HG03196 (cell line): ENCODE measurements around the gene PGM1.
"Not testable (repeated sequence)": the region's sequence is repeated elsewhere in the genome, so short reads cannot be mapped to it uniquely, and the experiment has no call there.

Experiments
- ATAC-seq: cut with Tn5 transposase; IDR thresholded peaks from one replicate; pipeline ENCODE4 v1.9.1; 2021; ENCODE audit not compliant: unreplicated experiment

Gene PGM1

DNA sequence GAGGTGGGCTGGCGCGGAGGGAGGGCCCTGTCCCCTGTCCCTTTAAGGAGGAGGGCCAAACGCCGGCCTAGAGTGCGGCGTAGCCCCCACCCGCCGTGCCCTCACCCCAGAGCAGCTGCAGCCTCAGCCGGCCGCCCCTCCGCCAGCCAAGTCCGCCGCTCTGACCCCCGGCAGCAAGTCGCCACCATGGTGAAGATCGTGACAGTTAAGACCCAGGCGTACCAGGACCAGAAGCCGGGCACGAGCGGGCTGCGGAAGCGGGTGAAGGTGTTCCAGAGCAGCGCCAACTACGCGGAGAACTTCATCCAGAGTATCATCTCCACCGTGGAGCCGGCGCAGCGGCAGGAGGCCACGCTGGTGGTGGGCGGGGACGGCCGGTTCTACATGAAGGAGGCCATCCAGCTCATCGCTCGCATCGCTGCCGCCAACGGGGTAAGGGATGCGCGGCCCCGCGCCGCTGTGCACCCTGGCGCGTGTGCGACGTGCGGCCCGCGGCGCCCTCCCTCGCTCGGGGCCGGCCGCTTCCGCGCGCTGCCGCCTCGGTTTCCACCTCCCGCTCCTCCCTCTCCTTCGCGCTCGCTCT, at the start of gene PGM1:
PGM1 (plus strand) TSS at position 109 of the 583 bp plus-strand sequence; CDS start at position 187, 78 bp downstream.
- peak; percentile 79 for ATAC-seq

DNA sequence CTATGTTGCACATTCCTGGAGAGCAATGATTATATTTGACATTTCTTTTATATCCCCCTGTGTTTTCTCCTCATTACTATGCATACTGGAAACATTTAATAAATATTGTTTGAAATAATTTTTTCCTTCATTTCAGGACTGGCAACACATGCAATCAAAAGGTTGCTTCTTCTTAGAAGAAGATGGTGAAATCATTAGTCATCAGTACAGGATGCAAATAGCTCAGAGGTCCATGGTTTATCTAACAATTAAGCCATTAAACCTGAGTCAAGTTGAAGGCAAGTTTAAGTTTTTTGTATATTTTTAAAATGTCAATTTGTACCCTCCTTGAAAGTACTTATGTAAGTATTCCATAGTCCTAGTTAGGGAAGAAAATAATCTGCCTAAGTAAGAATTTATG, 47.4 kb upstream of the PGM1 start:
- no peak for ATAC-seq

DNA sequence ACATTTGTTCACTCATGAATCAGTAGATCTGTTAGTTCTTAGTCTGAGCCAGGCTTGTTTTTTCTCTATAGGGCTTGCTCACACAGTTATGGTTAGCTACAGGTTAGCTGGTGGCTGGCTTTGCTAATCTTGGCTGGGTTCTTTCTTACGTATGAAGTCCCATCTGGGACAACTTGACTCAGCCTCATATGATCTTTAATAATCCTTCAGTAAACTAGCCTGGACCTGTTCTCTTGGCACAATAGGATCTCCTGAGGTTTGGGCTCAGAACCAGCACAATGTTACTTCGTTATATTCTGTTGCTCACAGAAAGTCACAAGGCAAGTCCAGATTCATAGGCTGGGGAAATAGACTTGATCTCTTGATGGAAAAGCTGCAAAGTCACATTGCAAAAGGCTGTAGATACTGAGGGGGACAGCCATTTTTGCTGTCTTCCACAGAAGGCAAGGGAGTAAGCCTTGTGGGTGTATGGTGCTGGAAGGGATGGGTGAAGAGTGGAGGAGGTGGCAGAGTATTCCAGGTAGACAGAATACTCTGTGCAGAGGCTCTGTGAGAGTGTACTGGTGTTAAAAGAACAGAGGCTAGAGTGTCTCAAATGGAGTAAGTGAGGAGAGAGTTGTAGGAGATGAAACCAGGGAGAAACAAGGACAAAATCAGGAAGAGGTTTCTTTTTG, 45.5 kb upstream of the PGM1 start:
- ATAC-seq = no peak

DNA sequence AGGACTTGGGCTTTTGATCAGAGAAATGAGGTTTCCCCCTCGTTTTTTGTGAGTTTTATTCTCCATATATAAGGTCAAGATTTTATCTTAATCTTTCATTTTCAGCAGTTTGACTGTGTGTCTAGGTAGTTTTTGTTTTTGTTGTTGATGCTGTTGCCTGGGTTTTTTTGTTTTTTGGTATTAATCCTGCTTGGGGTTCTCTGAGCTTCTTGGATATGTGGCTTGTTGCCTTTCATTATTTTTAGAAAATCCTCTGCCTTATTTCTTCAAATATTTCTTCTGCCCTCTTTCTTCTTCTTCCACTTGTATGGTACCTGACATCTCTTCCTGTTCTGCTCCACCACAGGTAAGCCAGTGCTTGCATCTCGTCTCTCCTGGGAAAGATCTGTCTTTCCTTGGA, 44.9 kb upstream of the PGM1 start:
- no peak for ATAC-seq

DNA sequence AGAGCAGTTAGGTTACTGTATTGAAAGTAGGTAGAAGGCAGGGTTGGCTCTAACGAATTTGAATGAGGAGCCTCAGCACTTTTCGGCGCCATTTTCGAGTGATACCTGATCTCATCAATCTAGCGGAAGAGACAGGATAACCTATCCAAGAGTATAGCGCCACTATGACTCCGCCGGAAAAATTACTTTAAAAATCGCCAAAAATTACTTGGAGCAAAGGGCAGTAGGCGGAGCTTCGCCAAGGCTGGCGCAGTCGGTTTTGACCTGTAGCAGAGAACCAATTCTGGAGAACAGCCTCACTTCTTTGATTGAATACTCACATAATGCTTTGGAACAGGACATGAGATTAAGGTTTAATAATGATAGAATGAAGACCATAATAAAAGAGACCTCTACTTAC, 44.3 kb upstream of the PGM1 start:
- no peak for ATAC-seq

DNA sequence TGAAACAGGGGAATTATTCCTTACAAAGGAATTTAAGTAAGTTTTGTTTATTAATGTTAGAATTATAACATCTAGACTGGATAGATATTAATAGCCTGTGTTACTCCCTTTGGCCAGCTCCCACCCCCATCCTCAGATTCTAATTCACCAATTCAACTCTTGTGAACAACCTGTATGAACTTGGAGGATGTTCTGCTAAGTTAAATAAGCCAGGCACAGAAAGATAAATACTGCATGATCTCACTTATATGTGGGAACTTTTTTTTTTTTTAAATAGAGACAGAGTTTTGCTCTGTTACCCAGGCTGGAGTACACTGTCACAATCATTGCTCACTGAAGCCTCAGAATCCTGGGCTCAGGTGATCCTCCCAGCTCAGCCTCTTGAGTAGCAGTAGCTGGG, 37.7 kb upstream of the PGM1 start:
- ATAC-seq = no peak

DNA sequence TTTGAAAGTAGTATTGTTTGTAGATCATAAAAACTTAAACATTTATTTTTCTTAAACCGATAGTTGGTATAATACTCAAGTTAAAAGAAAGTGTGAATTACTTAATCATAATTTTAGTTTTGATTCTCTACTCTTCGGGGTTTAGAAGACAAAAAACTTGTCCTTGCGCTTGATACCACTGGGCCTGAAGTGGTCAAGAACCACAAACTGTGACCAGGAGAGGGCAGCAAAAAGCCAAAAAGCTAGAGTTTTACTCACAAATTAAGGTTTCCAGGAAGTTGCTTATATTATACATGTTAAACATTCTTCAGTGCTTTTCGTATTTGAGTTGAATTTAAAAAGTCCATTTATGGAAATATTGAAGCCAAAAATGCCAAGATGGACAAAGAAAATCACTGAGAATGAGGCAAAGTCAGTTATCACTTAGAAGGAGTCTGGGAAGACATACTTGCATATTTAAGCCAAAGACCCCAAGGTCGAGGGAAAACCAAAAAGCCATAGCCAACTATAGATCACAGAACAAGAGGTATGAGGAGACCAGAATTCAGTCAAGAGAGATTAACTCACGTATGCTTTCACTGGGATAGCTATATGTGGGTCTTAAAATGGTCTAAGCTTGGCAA, 35.7 kb upstream of the PGM1 start:
- no peak for ATAC-seq

DNA sequence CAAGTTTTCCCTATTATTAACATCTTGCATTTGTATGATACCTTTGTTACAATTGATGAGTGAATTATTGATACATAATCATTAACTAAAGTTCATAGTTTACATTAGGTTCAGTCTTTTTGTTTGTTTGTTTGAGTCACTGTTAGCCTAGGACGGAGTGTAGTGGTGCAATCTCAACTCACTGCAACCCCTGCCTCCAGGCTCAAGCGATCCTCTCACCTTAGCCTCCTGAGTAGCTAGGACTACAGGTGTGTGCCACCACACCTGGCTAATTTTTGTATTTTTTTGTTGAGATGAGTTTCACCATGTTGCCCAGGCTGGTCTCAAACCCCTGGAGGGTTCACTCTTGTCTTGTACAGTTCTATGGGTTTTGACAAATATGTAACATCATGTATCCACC, 33.9 kb upstream of the PGM1 start:
- no peak for ATAC-seq

DNA sequence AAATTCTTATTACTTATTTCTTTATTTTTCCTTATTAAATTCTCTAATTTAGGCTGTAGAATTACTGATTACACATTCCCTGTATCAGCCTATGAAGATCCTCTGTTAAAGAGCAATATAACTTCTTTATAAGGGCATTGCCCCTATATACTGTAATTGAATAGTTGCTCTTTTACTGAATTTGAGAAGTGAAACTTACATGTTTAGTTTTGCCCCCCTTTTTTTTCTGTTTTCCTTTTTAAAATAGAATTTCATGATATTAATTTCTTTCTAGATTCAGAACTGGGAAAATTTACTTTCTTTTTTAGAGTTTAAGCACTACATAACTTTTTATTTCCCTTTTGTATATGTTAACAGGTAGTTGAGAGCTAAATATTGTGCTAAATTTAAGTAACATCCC, 29.5 kb upstream of the PGM1 start:
- no peak for ATAC-seq

GRCh38 chr1:63569068-63569467, 24.1 kb upstream of the PGM1 start:
- no peak for ATAC-seq

DNA sequence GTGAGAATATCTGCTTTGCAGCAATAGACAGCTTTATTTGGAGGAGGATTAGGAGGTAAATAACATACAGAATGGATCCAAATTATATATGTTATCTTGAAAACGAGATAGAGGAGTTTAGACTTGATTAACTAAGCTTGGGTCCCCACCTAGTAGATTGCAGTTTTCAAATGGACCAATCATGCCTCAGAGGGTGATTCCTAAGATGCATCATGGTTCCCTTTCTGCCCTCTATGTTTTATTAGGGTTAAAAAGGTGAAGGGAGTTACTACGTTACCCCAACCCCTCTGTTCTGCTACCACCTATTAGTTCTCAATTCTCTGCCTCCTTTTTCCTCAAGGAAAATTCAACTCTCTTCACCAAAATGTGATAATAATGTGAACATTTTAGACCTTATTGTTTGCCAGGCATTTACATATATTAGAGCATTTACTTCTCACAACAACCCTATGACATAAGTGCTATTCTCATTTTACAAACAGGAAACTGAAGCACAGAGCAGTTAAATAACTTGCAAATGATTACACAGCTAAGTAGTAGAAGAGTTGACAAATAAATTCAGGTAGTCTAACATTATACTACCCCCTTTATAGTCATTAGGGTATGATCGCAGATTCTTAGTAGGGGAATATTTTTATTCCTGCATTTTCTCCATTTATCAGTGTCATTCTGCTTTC, 23.4 kb upstream of the PGM1 start:
- no peak for ATAC-seq

DNA sequence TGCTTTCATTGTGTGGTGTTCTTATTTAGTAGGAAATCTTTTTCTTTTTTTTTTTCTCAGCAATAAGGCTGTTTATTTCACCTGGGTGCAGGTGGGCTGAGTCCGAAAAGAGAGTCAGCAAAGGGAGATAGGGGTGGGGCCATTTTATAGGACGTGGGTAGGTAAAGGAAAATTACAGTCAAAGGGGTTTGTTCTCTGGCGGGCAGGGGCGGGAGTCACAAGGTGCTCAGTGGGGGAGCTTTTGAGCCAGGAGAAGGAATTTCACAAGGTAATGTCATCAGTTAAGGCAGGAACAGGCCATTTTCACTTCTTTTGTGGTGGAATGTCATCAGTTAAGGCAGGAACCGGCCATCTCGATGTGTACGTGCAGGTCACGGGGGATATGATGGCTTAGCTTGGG, 20.5 kb upstream of the PGM1 start:
- not testable (repeated sequence) for ATAC-seq

GRCh38 chr1:63574203-63574796, 18.9 kb upstream of the PGM1 start:
- ATAC-seq = not testable (repeated sequence)

- no peak for ATAC-seq
Observed at GRCh38 chr1:63575340-63575826, 17.8 kb upstream of the PGM1 start.

GRCh38 chr1:63586326-63586725, 6.9 kb upstream of the PGM1 start:
- ATAC-seq = not testable (repeated sequence)

- ATAC-seq = no peak
Observed at GRCh38 chr1:63590166-63590560, 3.0 kb upstream of the PGM1 start.

DNA sequence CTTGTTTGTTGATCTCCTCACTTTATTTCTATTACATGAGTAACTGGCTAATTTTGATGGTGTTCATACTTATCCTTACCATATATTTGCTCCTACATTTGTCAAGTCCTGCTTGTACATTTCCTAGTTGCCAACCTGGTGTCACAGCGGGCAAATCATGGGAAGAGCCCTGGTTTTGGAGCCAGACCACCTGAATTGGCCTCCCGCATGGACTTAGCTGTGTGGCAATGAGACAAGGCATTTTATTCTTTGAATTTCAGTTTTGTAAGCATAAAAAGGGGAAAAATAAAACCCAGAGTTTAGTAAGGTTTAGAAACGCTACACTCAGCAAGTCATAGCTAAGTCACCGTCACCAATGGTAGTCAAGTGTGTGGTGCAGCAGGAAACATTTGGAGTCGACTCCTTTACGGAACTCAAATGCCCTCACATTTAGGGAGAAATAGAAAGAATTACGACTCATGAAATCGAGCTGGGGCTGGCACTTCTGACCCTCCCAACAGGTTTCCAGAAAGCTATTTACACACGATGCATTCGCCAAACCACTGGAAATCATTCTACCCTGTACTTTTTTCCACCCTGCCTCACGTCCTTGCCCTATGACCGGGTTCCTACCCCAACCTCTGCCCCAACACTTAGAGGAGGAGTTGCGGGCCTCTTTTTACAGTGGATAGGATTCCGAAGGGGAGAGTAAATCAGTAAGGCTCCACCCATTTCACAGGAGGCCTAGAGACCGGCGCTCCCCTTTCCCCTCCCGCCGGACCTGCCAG, 492 bp upstream of the PGM1 start:
- ATAC-seq = no peak

DNA sequence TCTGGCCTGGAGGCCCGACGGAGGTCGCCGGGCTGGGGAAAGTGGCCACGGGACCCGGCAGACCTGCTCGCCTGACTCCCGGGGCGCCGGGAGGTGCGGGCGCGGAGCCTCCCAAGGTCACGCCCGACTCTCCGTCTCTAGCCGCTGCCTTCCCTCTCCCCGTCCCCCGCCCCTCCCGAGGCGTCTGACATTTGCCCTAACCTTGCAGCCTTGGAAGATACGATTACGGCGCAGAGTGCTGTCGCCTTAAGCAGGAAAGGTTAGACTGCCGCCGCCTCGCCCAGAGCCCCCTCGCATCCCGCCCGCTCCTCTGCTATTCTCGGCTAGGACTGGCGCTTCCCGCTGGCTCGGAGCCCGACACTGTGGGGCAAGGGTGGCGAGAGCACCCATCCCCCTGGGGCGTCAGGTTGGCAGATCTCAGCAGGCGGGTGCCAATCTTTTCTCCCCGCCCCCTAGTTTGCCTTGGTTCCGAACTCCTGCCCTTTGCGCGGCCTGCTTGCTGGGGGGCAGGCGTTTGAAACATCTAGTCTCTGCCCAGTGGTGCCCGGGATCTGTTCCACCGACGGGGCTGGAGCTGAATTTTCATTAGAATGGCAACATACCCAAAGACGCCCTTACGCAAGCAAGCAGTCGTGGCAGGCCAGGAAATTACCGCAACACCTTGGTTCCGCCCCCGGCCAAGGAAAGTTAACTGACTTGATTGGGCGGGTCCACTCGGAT, 835 bp downstream of the PGM1 start:
- ATAC-seq = peak; percentile 37

GRCh38 chr1:63595435-63595834, 2.2 kb downstream of the PGM1 start:
- ATAC-seq = no peak

DNA sequence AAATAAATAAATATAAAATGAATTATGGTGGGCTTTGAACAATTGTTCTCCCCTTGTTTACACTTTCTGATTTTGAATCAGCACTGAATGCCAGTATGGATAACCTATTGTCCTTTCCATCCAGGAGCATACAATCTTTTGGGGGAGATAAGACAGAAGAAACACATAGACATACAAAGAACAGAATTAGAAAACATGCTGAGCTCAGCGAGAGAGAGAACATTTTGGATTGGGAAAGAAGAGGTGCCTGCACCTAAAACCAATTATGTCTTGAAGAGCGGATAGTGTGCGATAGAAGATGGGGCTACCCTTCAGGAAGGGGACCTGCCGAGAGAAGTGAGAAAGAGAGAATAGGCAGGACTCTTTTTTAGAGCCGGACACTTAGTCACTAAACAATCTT, 6.6 kb downstream of the PGM1 start:
- no peak for ATAC-seq
